ENCODE results near the gene RRAGD.

RRAGD gene

GRCh38 chr6:89412071-89413005 is at the start of gene RRAGD:
Gene RRAGD, minus strand, starts transcription at chr6:89412273. Its CDS starts 280 bp downstream, at chr6:89411993.
- DNase-seq (ENCODE audit: low read depth): no peak

- DNase-seq (ENCODE audit: low read depth): no peak
Measured at GRCh38 chr6:89460713-89461112, 48.6 kb upstream of the RRAGD start.

GRCh38 chr6:89459501-89459900 is 47.4 kb upstream of the RRAGD start:
- DNase-seq (ENCODE audit: low read depth): no peak

GRCh38 chr6:89458704-89459103 is 46.6 kb upstream of the RRAGD start:
- no peak for DNase-seq (ENCODE audit: low read depth)

GRCh38 chr6:89454300-89454699 is 42.2 kb upstream of the RRAGD start:
- no peak for DNase-seq (ENCODE audit: low read depth)

- DNase-seq (ENCODE audit: low read depth): no peak
Measured at GRCh38 chr6:89452281-89452680, 40.2 kb upstream of the RRAGD start.

GRCh38 chr6:89449193-89449592 is 37.1 kb upstream of the RRAGD start:
- no peak for DNase-seq (ENCODE audit: low read depth)

GRCh38 chr6:89443658-89444057 is 31.6 kb upstream of the RRAGD start:
- DNase-seq (ENCODE audit: low read depth): no peak

GRCh38 chr6:89440200-89440599 is 28.1 kb upstream of the RRAGD start:
- DNase-seq (ENCODE audit: low read depth): no peak

GRCh38 chr6:89439014-89439413 is 26.9 kb upstream of the RRAGD start:
- no peak for DNase-seq (ENCODE audit: low read depth)

GRCh38 chr6:89438248-89438647 is 26.2 kb upstream of the RRAGD start:
- no peak for DNase-seq (ENCODE audit: low read depth)

- DNase-seq (ENCODE audit: low read depth): no peak
Measured at GRCh38 chr6:89436226-89436625, 24.2 kb upstream of the RRAGD start.

- no peak for DNase-seq (ENCODE audit: low read depth)
Measured at GRCh38 chr6:89434954-89435353, 22.9 kb upstream of the RRAGD start.

- no peak for DNase-seq (ENCODE audit: low read depth)
Measured at GRCh38 chr6:89434150-89434499, 22.1 kb upstream of the RRAGD start.

GRCh38 chr6:89433252-89434149 is 21.4 kb upstream of the RRAGD start:
- DNase-seq (ENCODE audit: low read depth): no peak

GRCh38 chr6:89432875-89433251 is 20.8 kb upstream of the RRAGD start, which contains the start of gene ANKRD6:
Gene ANKRD6, plus strand, starts transcription at chr6:89433152. Its CDS starts 133,825 bp downstream, at chr6:89566977.
- DNase-seq (ENCODE audit: low read depth): peak; percentile 8

GRCh38 chr6:89430201-89430962 is 18.3 kb upstream of the RRAGD start:
- DNase-seq (ENCODE audit: low read depth): peak; percentile 23

- DNase-seq (ENCODE audit: low read depth): no peak
Measured at GRCh38 chr6:89416796-89417195, 4.7 kb upstream of the RRAGD start.

GRCh38 chr6:89415185-89415584 is 3.1 kb upstream of the RRAGD start:
- no peak for DNase-seq (ENCODE audit: low read depth)

- no peak for DNase-seq (ENCODE audit: low read depth)
Measured at GRCh38 chr6:89414215-89414614, 2.1 kb upstream of the RRAGD start.

- DNase-seq (ENCODE audit: low read depth): no peak
Measured at GRCh38 chr6:89413006-89413400, 930 bp upstream of the RRAGD start.

All from amniotic epithelial cell (primary cell).